Testis (tissue), 2 donors: ENCODE results near the gene SAPCD2.

Experiments used
- CTCF ChIP-seq, 3 experiments: fragments of 450-650 bp in 2 of 3; fragments of 200-600 bp in 1 of 3; sonication (generic) in 1 of 3; IDR thresholded peaks; one replicate each; pipeline ENCODE4 v1.5.1; 2016 to 2019; ENCODE audit warnings: antibody characterized with exemption in 3 of 3, mild to moderate bottlenecking in 2 of 3, moderate library complexity in 1 of 3
- POLR2A ChIP-seq: fragments of 450-650 bp; IDR thresholded peaks from one replicate; pipeline ENCODE4 v1.6.1; 2017; ENCODE audit warnings: antibody characterized with exemption, mild to moderate bottlenecking, moderate library complexity

- no peak for TF ChIP-seq CTCF (IDR thresholded peaks at IDR 0.05)
- no peak for TF ChIP-seq POLR2A
Observed at GRCh38 chr9:137018761-137019559, 51.4 kb downstream of the SAPCD2 start.
